ENCODE results near the gene CBX7.

CBX7 gene

GRCh38 chr22:39152511-39153219 lies at the start of gene CBX7:
TSS of gene CBX7 (minus strand) at chr22:39152680. CDS start at chr22:39152444, 236 bp downstream.
- peak; percentile 87 for DNase-seq (ENCODE audit: low spot score)

GRCh38 chr22:39197578-39197977 lies 45.1 kb upstream of the CBX7 start:
- DNase-seq (ENCODE audit: low spot score), result no peak

- no peak for DNase-seq (ENCODE audit: low spot score)
Observed at GRCh38 chr22:39194098-39194497, 41.6 kb upstream of the CBX7 start.

GRCh38 chr22:39188809-39189208 lies 36.3 kb upstream of the CBX7 start:
- no peak for DNase-seq (ENCODE audit: low spot score)

DNA sequence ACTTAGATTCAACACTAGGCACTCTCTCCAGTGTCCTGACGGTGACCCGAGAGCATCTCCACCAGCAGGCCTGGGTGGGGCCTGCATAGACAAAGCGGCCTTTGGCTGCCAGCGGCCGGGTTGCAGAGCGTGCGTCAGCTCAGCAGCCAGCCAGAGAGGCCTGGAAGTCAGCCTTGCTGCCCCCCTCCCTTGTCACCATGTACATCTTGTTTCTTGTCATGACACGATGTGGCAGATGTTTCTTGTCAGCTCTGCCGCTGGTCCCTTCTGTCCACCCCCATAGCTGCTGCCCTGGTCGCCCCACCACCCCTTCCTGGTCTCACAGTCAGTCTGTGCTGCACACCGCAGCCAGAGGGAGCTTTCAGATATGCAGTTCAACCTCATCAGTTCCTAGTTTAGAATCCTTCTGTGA lies 33.1 kb upstream of the CBX7 start:
- no peak for DNase-seq (ENCODE audit: low spot score)

- DNase-seq (ENCODE audit: low spot score), result no peak
Observed at GRCh38 chr22:39184586-39185577, 32.4 kb upstream of the CBX7 start.

- peak; percentile 9 for DNase-seq (ENCODE audit: low spot score)
Observed at GRCh38 chr22:39183991-39184585, 31.6 kb upstream of the CBX7 start.

DNA sequence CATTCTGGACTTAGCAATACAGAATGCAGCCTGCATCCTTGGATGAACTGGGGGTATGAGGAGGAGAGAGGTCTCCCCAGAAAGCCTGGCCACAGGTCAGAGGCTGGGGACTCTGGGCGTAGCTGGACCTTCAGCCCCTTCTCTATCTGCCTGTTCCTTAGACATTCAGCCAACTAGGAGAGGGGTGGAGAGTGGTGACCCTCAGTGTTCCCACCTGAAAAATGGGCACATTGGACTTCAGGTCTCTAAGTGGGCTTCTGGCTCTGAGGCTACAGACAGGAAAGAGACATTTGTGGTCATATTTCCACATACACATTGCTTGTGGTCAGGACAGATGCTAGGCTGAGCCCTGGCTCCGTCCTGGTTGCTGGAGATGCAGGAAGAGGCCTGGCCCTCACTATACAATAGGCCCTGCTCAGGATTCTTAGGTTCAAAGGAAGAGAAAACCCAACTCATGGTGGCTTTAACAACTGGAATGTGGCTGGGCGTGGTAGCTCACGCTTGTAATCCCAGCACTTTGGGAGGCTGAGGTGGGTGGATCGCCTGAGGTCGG lies 30.1 kb upstream of the CBX7 start:
- no peak for DNase-seq (ENCODE audit: low spot score)

DNA sequence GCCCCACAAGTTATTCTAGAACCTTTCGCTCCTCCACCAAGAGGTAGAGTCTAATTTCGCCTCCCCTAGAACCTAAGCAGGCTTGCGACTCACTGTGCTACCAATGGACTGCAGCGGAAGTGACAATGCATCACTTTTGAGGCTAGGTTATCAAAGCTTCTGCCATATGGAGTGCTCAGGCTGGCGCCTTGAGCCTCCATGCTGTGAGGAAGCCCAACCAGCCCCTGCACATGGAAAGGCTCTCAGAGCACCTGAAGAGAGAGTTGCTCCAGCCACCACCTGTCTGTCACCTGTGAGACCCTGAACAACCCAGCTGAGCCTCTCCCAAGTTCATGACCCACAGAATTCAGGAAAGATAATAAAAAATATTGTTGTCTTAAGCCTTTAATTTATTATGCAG lies 29.3 kb upstream of the CBX7 start:
- DNase-seq (ENCODE audit: low spot score), result no peak

DNA sequence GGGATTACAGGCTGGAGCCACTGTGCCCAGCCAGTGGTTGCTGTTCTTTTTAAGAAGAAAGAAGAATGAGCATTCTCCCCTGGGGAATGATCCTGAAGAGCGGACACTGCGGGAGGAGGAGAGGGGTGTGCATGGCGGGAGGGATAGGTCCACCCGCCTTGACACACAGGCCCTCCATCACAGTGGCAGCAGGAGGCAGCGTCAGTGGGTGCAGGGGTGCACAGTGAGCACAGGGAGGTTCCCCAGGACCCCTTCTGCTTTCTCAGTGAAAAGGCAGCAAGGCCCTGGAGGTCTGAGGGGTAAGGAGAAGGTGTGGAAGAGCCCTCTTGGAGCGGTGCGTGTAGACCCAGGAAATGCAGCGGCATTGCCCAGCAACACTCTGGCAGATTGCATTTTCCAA lies 28.9 kb upstream of the CBX7 start:
- no peak for DNase-seq (ENCODE audit: low spot score)

DNA sequence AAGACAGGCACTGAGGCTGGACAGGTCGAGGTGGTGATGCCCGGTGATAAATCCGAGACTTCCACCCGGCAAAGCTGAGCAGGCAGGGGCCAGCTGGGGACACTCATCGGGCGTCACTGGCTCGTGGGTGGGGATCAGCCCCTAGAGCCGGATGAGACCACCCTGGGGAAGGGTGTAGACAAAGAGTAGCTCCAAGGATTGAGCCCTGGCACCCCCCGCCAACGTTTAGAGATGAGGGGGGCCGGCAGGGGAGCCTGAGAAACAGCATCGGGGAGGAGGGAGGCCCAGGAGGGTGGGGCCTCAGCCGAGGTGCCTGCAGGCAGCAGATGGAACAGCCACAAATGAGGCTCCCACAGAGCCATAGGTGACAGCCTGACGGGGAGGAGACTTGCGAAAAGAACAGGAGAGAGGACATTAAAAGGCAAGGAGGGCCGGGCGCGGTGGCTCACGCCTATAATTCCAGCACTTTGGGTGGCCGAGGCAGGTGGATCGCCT lies 27.4 kb upstream of the CBX7 start:
- DNase-seq (ENCODE audit: low spot score), result no peak

- DNase-seq (ENCODE audit: low spot score), result no peak
Observed at GRCh38 chr22:39179401-39179827, 26.9 kb upstream of the CBX7 start.

DNA sequence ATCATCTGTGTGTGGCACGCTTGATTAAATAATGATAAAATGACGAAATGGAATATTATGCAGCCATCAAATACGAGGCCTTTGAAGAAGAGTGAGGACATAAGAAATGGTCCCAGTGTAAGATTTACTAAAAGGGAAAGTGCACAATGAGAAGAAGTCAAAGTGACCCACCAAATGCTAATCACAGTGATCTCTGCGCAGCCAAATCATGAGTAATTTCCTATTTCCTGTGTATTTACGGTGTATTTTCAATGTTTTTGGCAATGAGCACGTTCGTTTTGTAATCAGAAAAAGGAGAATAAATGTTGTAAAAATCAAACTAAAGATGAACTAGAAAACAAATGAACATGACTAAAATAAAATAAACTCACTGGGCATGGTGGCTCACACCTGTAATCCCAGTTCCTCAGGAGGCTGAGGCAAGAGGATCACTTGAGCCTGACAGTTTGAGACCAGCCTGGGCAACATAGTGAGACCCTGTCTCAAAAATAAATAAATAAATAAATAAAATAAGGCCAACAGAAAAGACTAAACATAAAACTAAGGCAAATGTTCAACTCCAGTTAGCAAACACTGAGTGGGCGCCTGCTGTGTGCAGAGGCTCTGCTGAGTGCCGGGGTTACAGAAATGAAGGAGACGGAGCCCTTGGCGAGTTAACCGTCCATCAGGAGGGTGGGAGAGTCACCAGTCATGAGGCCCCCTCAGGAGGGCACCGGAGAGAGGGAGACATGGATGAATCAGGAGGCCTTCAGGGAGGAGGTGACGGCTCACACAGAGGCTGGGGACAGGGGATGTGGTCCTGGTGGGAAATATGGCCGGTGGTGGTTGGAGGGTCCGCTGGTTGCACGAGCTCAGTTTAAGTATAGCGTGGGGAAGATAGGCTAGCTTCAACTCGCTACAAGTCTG lies 26.0 kb upstream of the CBX7 start:
- DNase-seq (ENCODE audit: low spot score), result no peak

DNA sequence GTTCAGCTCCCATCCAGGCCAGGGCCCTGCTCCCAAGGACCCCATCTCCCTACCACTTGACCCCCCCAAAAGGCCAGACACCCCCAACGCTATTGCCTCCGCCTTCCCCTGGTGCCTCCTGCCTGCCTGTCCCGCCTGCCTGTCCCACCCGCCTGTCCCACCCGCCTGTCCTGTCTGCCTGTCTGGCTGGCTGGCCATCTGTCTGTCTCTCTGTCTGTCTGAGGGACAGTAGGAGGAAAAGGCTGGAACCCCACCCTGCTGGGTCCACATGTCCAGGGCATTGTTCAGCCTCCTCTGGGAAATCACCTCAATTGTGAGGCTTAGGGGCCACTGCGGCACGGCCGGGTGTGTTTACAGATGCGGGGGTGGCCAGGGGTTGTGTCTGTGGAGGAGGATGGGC lies 25.3 kb upstream of the CBX7 start:
- no peak for DNase-seq (ENCODE audit: low spot score)

GRCh38 chr22:39177456-39177775 lies 24.9 kb upstream of the CBX7 start:
- no peak for DNase-seq (ENCODE audit: low spot score)

DNA sequence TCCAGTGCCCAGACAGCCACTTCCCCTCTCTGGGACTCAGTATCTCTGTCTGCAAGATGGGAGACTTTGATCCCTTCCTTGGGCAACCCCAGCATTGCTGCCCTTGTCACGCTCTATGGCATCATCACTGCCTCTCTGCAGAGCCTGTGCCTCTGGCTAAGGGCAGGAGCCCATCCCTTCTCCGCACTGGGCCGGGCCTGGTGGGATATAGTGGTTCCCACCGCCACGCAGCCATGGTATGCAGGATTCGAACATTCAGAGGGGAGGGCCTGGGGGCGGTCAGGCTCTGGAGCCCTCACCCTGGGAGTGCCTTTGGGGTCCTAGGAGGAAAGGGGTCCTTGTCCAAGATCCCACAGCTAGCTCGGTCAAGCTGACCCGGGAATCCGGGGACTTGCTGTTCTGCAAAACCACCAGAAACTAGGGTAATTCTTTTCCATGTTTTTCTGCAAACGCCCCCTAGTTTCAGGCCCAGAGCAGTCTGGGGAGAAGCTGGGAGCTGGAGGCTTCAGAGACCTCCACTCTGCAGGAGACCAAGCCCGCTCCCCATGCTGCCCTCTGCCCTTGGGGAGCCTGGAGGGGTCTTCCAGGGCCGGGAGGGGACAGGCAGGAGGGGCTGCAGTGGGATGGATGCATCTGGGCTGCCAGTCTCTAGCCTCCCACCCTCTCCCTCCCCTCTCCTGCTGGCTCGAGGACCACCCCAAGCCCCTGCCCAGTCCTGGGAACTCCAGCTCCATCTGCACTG lies 24.4 kb upstream of the CBX7 start:
- DNase-seq (ENCODE audit: low spot score), result no peak

- no peak for DNase-seq (ENCODE audit: low spot score)
Observed at GRCh38 chr22:39176143-39176713, 23.7 kb upstream of the CBX7 start.

DNA sequence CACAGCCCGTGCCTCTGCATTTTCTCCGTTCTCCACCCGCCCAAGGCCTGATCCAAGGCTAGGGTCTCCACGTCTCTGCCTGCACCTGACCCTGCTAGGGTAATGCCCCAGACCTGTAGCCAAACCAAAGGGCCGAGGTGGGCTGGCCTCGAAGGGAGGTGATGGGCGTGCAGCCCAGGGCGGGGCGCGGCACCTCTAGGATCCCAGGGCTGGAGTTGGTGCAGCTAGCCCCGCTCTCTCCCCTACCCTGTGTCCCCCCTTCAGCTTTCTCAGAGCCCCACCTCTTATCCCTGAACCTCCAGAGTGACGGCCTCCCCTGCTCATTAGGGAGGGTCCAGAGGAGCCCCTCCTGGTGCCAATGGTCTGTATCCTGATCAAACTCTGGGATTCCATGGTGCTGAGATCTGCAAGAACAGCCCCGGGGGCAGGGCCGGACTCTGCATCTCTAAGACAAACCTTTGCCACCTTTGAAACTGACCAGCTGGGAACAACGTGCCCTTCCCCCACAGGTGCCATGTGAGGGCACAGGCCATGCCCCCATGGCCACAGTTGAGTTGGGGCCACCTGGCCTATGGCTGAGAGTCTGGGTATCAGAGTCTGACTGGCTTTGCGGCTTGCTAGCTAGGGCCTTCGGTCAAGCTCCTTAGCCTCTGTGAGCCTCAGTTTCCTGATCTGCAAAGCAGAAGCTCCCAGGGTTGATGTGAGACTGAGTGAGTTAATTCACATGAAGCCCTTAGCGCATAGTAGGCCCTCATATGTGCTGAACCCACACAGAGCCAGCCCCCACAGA lies 23.1 kb upstream of the CBX7 start:
- no peak for DNase-seq (ENCODE audit: low spot score)
